ENCODE measurements around the gene CFAP61. TPM values are rescaled to one million over a fixed set of nuclear protein-coding genes. Genes with fewer than 3 reads are reported as not detected.

CFAP61 gene
- total and polyA plus RNA-seq, 2 experiments from 2014 or later, result 0.21 TPM; not detected in 1

DNA sequence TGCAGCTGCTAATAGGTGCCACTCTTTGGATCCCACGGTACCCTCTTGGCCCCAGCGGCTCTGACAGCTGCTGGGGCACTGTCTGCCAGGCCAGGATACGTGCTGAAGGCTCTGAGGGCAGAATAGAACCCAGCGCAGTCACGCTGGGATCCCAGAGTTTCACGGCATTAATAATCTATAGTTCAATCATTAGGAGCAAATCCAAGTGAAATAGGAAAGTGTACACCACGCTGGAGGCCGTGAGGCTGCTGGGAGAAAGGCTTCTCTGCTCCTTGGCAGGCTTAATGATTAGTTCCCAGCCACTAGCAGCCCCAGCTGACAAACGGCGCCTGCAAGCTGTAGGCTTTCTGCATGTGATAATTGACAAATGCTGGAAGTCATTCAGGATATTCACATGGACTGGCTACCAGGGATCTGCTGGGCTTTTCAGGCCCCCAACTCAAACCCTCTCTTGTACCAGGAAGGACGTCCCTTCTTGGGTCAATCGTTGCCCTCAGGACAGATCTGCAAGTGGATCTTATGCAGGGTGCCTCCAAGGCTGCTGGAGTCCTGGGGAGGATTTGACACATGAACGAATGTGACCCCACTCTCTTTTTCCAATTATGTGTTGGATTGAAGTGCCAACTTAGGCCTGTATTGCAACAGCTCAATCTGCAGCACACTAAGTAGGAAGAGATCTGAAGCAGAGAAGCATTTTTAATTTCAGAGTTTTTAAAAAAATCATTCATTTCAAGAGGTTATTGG, 265.5 kb downstream of the CFAP61 start:
- no peaks in the 10 kb centered on the region for H3K4me1 ChIP-seq (ENCODE audit: insufficient read depth)
- H3K27me3 Mint-ChIP-seq (ENCODE audit: insufficient read depth, low read depth, poor library complexity), result peaks cover 3% of the 10 kb centered on the region
- no peaks in the 10 kb centered on the region for H3K4me1 Mint-ChIP-seq
- H3K36me3 Mint-ChIP-seq (ENCODE audit: low read depth), result peaks cover 4% of the 10 kb centered on the region; the same call in 1 of the 3 replicates
- H3K27me3 ChIP-seq (ENCODE audit: insufficient read depth), result no peaks in the 10 kb centered on the region
- H3K4me3 Mint-ChIP-seq, result no peak overlapping the region
- 0 out of 2 replicates have a peak overlapping the region, but pooled peaks have one; percentile 18 for H2AFZ ChIP-seq
- no peak overlapping the region for H3K27ac ChIP-seq (ENCODE audit: low read depth)
- ATAC-seq, result no peak
- H4K20me1 ChIP-seq (replicated peaks; ENCODE audit: insufficient read depth), result no peaks in the 10 kb centered on the region; the same call in 1 of the 2 replicates
- H3K9me3 Mint-ChIP-seq, result peaks cover 15% of the 10 kb centered on the region; the same call in 2 of the 3 replicates
- 0 out of 2 replicates have a peak, but pooled peaks cover 2% of the 10 kb centered on the region for H3K36me3 ChIP-seq (ENCODE audit: insufficient read depth)
- no peak for DNase-seq (ENCODE audit: low spot score)
- no peaks in the 10 kb centered on the region for H3K9me2 ChIP-seq (ENCODE audit: insufficient read depth)
- no peak overlapping the region for H3K4me2 ChIP-seq
- TF ChIP-seq STAT1 (IDR thresholded peaks at IDR 0.05; ENCODE audit: unreplicated experiment) (no peak), EZH2 (IDR thresholded peaks at IDR 0.05; ENCODE audit: low read depth, unreplicated experiment) (no peak), NANOG (IDR thresholded peaks at IDR 0.05; ENCODE audit: borderline replicate concordance) (no peak), CREB1 (CRISPR knock-in tag; IDR thresholded peaks at IDR 0.05; ENCODE audit: low read depth) (no peak), ZNF331 (CRISPR knock-in tag; IDR thresholded peaks at IDR 0.05; ENCODE audit: low read depth) (no peak)
- TF ChIP-seq, protein P1, sequence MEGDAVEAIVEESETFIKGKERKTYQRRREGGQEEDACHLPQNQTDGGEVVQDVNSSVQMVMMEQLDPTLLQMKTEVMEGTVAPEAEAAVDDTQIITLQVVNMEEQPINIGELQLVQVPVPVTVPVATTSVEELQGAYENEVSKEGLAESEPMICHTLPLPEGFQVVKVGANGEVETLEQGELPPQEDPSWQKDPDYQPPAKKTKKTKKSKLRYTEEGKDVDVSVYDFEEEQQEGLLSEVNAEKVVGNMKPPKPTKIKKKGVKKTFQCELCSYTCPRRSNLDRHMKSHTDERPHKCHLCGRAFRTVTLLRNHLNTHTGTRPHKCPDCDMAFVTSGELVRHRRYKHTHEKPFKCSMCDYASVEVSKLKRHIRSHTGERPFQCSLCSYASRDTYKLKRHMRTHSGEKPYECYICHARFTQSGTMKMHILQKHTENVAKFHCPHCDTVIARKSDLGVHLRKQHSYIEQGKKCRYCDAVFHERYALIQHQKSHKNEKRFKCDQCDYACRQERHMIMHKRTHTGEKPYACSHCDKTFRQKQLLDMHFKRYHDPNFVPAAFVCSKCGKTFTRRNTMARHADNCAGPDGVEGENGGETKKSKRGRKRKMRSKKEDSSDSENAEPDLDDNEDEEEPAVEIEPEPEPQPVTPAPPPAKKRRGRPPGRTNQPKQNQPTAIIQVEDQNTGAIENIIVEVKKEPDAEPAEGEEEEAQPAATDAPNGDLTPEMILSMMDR (conservative IDR thresholded peaks at IDR 0.05; ENCODE audit: low read depth in 2 of 2), result no peak
- TF ChIP-seq, protein P2, sequence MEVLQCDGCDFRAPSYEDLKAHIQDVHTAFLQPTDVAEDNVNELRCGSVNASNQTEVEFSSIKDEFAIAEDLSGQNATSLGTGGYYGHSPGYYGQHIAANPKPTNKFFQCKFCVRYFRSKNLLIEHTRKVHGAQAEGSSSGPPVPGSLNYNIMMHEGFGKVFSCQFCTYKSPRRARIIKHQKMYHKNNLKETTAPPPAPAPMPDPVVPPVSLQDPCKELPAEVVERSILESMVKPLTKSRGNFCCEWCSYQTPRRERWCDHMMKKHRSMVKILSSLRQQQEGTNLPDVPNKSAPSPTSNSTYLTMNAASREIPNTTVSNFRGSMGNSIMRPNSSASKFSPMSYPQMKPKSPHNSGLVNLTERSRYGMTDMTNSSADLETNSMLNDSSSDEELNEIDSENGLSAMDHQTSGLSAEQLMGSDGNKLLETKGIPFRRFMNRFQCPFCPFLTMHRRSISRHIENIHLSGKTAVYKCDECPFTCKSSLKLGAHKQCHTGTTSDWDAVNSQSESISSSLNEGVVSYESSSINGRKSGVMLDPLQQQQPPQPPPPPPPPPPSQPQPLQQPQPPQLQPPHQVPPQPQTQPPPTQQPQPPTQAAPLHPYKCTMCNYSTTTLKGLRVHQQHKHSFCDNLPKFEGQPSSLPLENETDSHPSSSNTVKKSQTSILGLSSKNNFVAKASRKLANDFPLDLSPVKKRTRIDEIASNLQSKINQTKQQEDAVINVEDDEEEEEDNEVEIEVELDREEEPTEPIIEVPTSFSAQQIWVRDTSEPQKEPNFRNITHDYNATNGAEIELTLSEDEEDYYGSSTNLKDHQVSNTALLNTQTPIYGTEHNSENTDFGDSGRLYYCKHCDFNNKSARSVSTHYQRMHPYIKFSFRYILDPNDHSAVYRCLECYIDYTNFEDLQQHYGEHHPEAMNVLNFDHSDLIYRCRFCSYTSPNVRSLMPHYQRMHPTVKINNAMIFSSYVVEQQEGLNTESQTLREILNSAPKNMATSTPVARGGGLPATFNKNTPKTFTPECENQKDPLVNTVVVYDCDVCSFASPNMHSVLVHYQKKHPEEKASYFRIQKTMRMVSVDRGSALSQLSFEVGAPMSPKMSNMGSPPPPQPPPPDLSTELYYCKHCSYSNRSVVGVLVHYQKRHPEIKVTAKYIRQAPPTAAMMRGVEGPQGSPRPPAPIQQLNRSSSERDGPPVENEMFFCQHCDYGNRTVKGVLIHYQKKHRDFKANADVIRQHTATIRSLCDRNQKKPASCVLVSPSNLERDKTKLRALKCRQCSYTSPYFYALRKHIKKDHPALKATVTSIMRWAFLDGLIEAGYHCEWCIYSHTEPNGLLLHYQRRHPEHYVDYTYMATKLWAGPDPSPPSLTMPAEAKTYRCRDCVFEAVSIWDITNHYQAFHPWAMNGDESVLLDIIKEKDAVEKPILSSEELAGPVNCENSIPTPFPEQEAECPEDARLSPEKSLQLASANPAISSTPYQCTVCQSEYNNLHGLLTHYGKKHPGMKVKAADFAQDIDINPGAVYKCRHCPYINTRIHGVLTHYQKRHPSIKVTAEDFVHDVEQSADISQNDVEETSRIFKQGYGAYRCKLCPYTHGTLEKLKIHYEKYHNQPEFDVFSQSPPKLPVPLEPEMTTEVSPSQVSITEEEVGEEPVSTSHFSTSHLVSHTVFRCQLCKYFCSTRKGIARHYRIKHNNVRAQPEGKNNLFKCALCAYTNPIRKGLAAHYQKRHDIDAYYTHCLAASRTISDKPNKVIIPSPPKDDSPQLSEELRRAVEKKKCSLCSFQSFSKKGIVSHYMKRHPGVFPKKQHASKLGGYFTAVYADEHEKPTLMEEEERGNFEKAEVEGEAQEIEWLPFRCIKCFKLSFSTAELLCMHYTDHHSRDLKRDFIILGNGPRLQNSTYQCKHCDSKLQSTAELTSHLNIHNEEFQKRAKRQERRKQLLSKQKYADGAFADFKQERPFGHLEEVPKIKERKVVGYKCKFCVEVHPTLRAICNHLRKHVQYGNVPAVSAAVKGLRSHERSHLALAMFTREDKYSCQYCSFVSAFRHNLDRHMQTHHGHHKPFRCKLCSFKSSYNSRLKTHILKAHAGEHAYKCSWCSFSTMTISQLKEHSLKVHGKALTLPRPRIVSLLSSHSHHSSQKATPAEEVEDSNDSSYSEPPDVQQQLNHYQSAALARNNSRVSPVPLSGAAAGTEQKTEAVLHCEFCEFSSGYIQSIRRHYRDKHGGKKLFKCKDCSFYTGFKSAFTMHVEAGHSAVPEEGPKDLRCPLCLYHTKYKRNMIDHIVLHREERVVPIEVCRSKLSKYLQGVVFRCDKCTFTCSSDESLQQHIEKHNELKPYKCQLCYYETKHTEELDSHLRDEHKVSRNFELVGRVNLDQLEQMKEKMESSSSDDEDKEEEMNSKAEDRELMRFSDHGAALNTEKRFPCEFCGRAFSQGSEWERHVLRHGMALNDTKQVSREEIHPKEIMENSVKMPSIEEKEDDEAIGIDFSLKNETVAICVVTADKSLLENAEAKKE (CRISPR knock-in tag; IDR thresholded peaks at IDR 0.05), result no peak
- TF ChIP-seq, protein P3, sequence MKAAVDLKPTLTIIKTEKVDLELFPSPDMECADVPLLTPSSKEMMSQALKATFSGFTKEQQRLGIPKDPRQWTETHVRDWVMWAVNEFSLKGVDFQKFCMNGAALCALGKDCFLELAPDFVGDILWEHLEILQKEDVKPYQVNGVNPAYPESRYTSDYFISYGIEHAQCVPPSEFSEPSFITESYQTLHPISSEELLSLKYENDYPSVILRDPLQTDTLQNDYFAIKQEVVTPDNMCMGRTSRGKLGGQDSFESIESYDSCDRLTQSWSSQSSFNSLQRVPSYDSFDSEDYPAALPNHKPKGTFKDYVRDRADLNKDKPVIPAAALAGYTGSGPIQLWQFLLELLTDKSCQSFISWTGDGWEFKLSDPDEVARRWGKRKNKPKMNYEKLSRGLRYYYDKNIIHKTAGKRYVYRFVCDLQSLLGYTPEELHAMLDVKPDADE (IDR thresholded peaks at IDR 0.05), result no peak
- no peaks in the 10 kb centered on the region for H3K79me2 ChIP-seq (replicated peaks; ENCODE audit: insufficient read depth)
- H3K4me3 ChIP-seq, result no peak overlapping the region
- no peaks in the 10 kb centered on the region for H3F3A ChIP-seq (replicated peaks; ENCODE audit: low read depth)
- no peak overlapping the region for H3K27ac Mint-ChIP-seq

All from GM23338 (cell line).